Effector CD4-positive, alpha-beta T cell (primary cell): ENCODE data around the gene BBS1.

Source experiments
- DNase-seq: peaks from one replicate; pipeline ENCODE4 v3.0.0-alpha.2; 2020

BBS1 gene

GRCh38 chr11:66555416-66555815 is 45.0 kb downstream of the BBS1 start:
- DNase-seq = no peak

- DNase-seq = no peak
Observed at GRCh38 chr11:66556086-66556485, 45.7 kb downstream of the BBS1 start.

GRCh38 chr11:66557733-66558326 is 47.4 kb downstream of the BBS1 start:
- no peak for DNase-seq

GRCh38 chr11:66559142-66559865 is 48.9 kb downstream of the BBS1 start:
- no peak for DNase-seq

- no peak for DNase-seq
Observed at GRCh38 chr11:66559866-66560676, 49.6 kb downstream of the BBS1 start.

GRCh38 chr11:66561178-66561974 is 50.9 kb downstream of the BBS1 start:
- DNase-seq = no peak

- no peak for DNase-seq
Observed at GRCh38 chr11:66561975-66562248, 51.5 kb downstream of the BBS1 start.

- DNase-seq = no peak
Observed at GRCh38 chr11:66562275-66562674, 51.8 kb downstream of the BBS1 start.

GRCh38 chr11:66562907-66563583 is 52.6 kb downstream of the BBS1 start:
- no peak for DNase-seq

GRCh38 chr11:66563832-66564231 is 53.4 kb downstream of the BBS1 start:
- DNase-seq = no peak

- no peak for DNase-seq
Observed at GRCh38 chr11:66564538-66564937, 54.1 kb downstream of the BBS1 start.

GRCh38 chr11:66564984-66565383 is 54.5 kb downstream of the BBS1 start:
- no peak for DNase-seq

GRCh38 chr11:66566221-66566620 is 55.8 kb downstream of the BBS1 start:
- no peak for DNase-seq

- no peak for DNase-seq
Observed at GRCh38 chr11:66567787-66568123, 57.3 kb downstream of the BBS1 start.

- DNase-seq = peak; percentile 58
Observed at GRCh38 chr11:66568124-66568916, 57.9 kb downstream of the BBS1 start, which contains the start of gene CTSF. Gene CTSF (minus strand): TSS chr11:66568606. CDS start chr11:66568486, 120 bp downstream.

- no peak for DNase-seq
Observed at GRCh38 chr11:66569076-66569475, 58.6 kb downstream of the BBS1 start.

GRCh38 chr11:66570079-66570849 is 59.8 kb downstream of the BBS1 start:
- no peak for DNase-seq

GRCh38 chr11:66570850-66571180 is 60.4 kb downstream of the BBS1 start:
- no peak for DNase-seq

GRCh38 chr11:66579017-66579606 is 68.7 kb downstream of the BBS1 start:
- DNase-seq = peak; percentile 76

GRCh38 chr11:66580803-66581202 is 70.4 kb downstream of the BBS1 start:
- DNase-seq = no peak

GRCh38 chr11:66581261-66581660 is 70.8 kb downstream of the BBS1 start:
- no peak for DNase-seq
